ENCODE results near the gene FANCG. TPM values are rescaled to one million over a fixed set of nuclear protein-coding genes. Genes with fewer than 3 reads are reported as not detected.
A peak's percentile ranks its signal among the peaks of the same experiment; 100 is the strongest.

Gene FANCG
- total and polyA plus RNA-seq, 2 of the 8 experiments (the other 6 are each of a cell fraction or from before 2014, with no cell fraction given) = 66.6 to 87.1 TPM

GRCh38 chr9:35069020-35069419, 10.7 kb downstream of the FANCG start:
- H3K9ac ChIP-seq (replicated peaks in 1 of 4; ENCODE audit: extremely low read depth in 1 of 4, low read depth in 3 of 4, low read length in 3 of 4) = no peak overlapping the region
- no peak overlapping the region for H3K4me3 ChIP-seq (ENCODE audit: extremely low read depth in 1 of 4, insufficient read depth in 2 of 4, low read depth in 3 of 4, low read length in 4 of 4)
- H4K91ac ChIP-seq (replicated peaks; ENCODE audit: insufficient read length, low read length) = no peak overlapping the region
- H3K4ac ChIP-seq (replicated peaks; ENCODE audit: insufficient read length, low read depth, low read length) = no peak overlapping the region
- H2BK5ac ChIP-seq (ENCODE audit: low read depth, low read length) = no peak overlapping the region
- ChIA-PET POLR2A (ENCODE audit: partially characterized antibody) (interaction anchor here (0.7 to 17.6 kb wide), 6 partner anchors 10 to 69 kb away, joined by 3 to 440 read pairs (median 27); partner anchors contain the start of genes FANCG, PIGO and STOML2), CTCF (ENCODE audit: partially characterized antibody) (interaction anchor here (1.3 to 9.4 kb wide), 5 partner anchors 12 to 169 kb away, joined by 3 to 50 read pairs (median 5); no protein-coding TSS in a partner anchor)
- H4K5ac ChIP-seq (ENCODE audit: insufficient read length, low read depth, low read length) = no peak overlapping the region
- peaks cover 4 to 12% (median 7%) of the 10 kb centered on the region in 4 experiments for H3K4me1 ChIP-seq (replicated peaks in 1 of 4; ENCODE audit: control insufficient read depth in 3 of 4, insufficient read depth in 4 of 4, low read length in 3 of 4)
- no peak overlapping the region for H2AFZ ChIP-seq (ENCODE audit: low read length)
- no peak overlapping the region for H3K18ac ChIP-seq (ENCODE audit: extremely low read depth, low read length)
- DNase-seq (ENCODE audit: low read depth in 1 of 2, low spot score in 2 of 2) (no peak), FAIRE-seq (no peak)
- no peaks in the 10 kb centered on the region for H3K27me3 ChIP-seq (replicated peaks in 1 of 4; ENCODE audit: control insufficient read depth in 3 of 4, extremely low read depth in 1 of 4, insufficient read depth in 3 of 4, low read length in 3 of 4)
- peaks cover 22 to 41% of the 10 kb centered on the region in 2 experiments for H4K20me1 ChIP-seq (replicated peaks in 1 of 2; ENCODE audit: control insufficient read depth in 1 of 2, insufficient read depth in 2 of 2, low read length in 2 of 2)
- H3K79me1 ChIP-seq (ENCODE audit: low read depth, low read length) = peaks cover 3% of the 10 kb centered on the region
- peaks cover 3% of the 10 kb centered on the region; the same call in 1 of the 2 replicates for H3K23me2 ChIP-seq (ENCODE audit: low read depth, low read length)
- no peak overlapping the region for H2BK12ac ChIP-seq (ENCODE audit: low read depth, low read length)
- no peak overlapping the region for H4K8ac ChIP-seq (ENCODE audit: extremely low read depth, insufficient read depth, low read length)
- H3K27ac ChIP-seq (ENCODE audit: low read depth, low read length) = 0 out of 2 replicates have a peak overlapping the region, but pooled peaks have one; percentile 1
- peaks cover 38 to 53% of the 10 kb centered on the region in 2 experiments for H3K79me2 ChIP-seq (ENCODE audit: control insufficient read depth in 1 of 2, insufficient read depth in 2 of 2, low read length in 2 of 2)
- H3K9me3 ChIP-seq (ENCODE audit: insufficient read depth in 2 of 2, low read depth in 1 of 2, low read length in 1 of 2) = no peaks in the 10 kb centered on the region
- no peak overlapping the region; a peak in 1 of 4 replicates for H3K4me2 ChIP-seq (ENCODE audit: insufficient read depth in 1 of 2, low read depth in 2 of 2, low read length in 2 of 2)
- no peak overlapping the region for H3K23ac ChIP-seq (ENCODE audit: insufficient read length)
- no peak overlapping the region for H3K56ac ChIP-seq (replicated peaks; ENCODE audit: insufficient read length, low read depth, low read length)
- H2BK20ac ChIP-seq (ENCODE audit: low read length) = no peak overlapping the region
- H3K14ac ChIP-seq (ENCODE audit: insufficient read length) = no peak overlapping the region
- no peak overlapping the region for H2BK15ac ChIP-seq (ENCODE audit: low read length)
- H3K36me3 ChIP-seq (ENCODE audit: control insufficient read depth in 2 of 4, insufficient read depth in 4 of 4, low read length in 3 of 4) = peaks cover 27 to 51% (median 46%) of the 10 kb centered on the region in 4 experiments
- WGBS, 2 experiments (ENCODE audit: extremely low coverage in 1 of 2, insufficient coverage in 1 of 2, insufficient read length in 1 of 2, insufficient replicate concordance in 2 of 2, low coverage in 1 of 2, low lambda C conversion rate in 2 of 2, missing lambda C conversion rate in 1 of 2) = 81% methylated on average over 4 of the region's 4 CpGs; no CpG with 5 or more reads in 1 of the 2 experiments
- no peak overlapping the region for H2BK120ac ChIP-seq (replicated peaks; ENCODE audit: low read depth, low read length)
- no peak overlapping the region for H2AK5ac ChIP-seq (ENCODE audit: low read depth, low read length)
- TF ChIP-seq CEBPB (IDR thresholded peaks at IDR 0.05; ENCODE audit: low read depth, low read length) (no peak), SIRT6 (IDR thresholded peaks at IDR 0.05; ENCODE audit: low read length) (no peak), CREB1 (IDR thresholded peaks at IDR 0.05) (no peak), SIX5 (IDR thresholded peaks at IDR 0.05; ENCODE audit: low read depth, low read length) (no peak), NRF1 (IDR thresholded peaks at IDR 0.05; ENCODE audit: low read depth, low read length) (no peak), TAF1 (IDR thresholded peaks at IDR 0.05; ENCODE audit: low read depth, low read length) (no peak), PHF8 (conservative IDR thresholded peaks at IDR 0.05; ENCODE audit: low read depth, low read length) (no peak)

All from H1 (cell line).